HG02970 (cell line): ENCODE results near the gene BICD1.
"Not testable (repeated sequence)": the region's sequence is repeated elsewhere in the genome, so short reads cannot be mapped to it uniquely, and the experiment has no call there.

ENCODE experiments used
- ATAC-seq: cut with Tn5 transposase; IDR thresholded peaks from one replicate; pipeline ENCODE4 v1.9.1; 2021; ENCODE audit warnings: mild to moderate bottlenecking, moderate library complexity, moderate number of reproducible peaks; ENCODE audit not compliant: unreplicated experiment, low FRiP score

The BICD1 gene

DNA sequence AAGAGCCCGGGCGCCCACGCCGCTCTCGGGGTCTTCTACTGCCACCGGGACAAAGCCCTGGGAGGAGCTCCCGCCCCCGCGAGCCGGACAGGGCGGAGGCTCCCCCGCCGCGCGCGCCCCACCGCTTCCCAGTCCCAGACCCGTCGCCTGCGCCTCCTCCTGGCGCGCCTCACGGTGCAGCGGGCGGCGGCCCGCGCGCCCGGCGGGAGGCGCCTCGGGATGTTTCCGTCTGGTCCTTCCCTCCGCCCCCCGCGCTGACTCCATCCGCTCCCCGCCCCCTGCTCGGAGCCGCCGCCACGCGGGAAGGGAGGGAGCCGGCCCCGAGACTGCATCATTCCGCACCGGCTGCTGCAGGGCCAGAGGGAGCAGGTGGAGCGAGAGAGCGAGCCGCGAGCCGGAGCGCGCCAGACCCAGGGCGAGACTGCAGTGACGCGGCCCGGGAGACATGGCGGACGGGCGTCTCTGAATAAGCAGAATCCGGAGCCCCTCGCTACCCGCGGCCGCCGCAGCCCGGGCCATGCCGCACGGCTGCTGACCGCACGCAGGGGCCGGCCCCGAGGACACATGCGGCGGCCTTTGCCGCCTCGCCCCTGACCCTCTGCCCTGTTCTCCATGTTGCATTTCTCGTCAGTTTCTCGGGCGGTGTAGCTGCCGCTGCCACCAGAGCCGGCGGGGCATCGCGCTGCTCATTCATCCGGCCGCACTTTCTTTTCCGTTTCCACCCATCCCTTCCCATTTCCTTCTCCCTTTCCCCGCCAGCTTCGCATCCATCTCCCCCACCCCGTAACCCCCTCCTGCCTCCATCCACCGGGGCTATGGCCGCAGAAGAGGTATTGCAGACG, at the start of gene BICD1:
TSS of gene BICD1 (plus strand) at position 331 of the 842 bp plus-strand sequence. CDS start at position 816, 485 bp downstream.
- ATAC-seq: peak; percentile 73

DNA sequence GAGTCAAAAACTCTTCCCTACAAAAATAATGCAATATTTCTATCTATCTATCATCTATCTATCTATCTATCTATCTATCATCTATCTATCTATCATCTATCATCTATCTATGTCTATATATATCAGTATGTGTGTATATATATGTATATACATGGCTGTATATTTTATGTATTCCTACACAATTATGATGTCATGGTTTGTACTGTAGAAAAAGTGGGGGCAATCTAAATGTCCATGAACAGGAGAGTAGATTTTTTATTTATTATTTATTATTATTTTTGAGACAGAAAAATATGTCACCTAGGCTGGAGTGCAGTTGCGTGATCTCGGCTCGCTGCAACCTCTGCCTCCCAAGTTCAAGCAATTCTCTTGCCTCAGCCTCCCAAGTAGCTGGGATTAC, 45.6 kb upstream of the BICD1 start:
- ATAC-seq: no peak

DNA sequence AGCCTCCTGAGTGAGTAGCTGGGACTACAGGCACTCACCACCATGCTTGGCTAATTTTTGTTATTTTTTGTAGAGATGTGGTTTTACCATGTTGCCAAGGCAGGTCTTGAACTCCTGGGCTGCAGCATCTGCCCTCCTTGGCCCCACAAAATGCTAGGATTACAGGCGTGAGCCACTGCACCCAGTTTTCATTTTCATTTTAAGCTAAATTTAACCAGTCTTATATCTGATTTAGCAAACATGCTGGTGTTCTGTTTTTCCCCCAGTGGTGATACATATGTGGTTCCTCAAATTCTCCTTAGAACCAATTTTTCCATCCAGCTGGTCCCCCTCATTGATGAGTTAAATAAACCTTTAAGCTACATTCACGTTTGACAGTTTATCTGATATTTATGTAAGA, 43.8 kb upstream of the BICD1 start:
- ATAC-seq: no peak

DNA sequence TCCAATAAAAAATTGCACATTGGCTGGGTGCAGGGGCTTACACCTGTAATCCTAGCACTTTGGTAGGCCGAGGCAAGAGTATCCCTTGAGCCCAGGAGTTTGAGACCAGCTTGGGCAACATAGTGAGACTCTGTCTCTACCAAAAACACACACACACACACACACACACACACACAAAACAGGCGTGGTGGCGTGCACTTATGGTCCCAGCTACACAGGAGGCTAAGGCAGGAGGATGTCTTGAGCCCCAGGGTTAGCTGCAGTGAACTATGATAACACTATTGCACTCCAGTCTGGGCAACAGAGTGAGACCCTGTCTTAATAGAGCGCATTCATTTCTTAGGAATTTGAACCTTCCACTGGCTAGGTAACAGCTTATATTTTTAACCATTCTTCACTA, 42.9 kb upstream of the BICD1 start:
- no peak for ATAC-seq

DNA sequence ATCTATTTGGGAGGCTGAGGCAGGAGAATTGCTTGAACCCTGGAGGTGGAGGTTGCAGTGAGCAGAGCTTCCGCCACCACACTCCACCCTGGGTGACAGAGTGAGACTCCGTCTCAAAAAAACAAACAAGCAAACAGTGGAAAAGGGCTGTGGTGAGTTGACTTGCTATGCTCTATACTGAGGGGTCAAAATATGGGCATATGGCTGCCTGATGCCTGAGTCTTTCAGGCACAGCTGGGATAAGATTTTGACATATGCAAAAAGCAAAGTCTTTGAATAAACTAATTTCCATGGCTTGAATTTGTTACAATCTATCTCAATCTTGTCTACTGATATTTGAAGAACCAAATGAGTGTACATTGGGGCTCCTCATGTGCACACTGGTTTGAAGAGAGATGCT, 40.4 kb upstream of the BICD1 start:
- ATAC-seq: no peak

DNA sequence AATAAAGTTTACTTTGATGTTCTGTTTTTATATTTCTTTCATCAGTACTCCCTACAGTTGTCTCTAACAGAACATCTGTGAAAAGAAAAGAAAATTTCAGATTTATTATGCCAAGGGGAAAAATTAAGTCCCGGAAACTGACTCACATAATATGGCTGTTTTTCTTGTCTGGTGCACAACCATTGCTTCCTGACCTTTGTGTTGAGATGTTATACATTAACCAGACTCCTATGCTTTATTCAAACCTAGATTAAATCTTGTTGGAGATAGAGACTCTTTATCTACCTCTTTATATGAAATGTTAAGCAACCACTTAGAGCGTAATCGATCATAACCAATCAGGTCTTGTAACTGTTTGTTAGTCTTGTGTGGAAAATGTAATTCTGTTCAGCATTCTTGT, 37.6 kb upstream of the BICD1 start:
- ATAC-seq: no peak

DNA sequence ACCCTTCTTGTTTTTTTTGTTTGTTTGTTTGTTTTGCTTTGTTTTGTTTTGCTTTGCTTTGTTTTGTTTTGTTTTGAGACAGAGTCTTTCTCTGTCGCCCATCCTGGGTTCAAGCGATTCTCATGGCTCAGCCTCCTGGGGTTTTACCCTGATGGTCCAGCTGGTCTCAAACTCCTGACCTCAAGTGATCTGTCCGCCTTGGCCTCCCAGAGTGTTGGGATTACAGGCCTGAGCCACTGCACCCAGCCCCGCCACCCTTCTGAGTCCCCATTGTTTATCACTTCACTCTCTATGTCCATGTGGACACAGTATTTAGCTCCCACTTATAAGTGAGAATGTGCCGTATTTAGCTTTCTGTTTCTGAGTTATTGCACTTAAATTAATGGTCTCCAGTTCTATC, 36.9 kb upstream of the BICD1 start:
- ATAC-seq: no peak

DNA sequence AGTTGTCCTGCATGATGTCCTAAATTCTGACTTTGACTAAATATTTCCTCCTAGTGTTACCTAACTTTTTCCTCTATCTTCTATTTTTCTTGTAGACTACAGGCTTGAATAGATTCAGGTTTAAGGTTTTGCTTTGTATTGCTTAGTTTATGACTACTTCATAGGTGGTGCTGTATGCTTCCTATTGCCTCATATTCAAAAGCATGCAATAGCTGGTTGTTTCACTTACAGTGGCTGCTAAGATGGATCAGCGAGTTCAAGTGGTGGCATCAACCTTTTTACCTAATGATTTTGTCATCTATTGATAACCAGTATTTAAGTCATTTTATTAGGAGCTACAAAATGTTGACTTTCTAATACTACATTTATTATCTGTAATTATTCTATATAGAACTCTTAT, 36.3 kb upstream of the BICD1 start:
- ATAC-seq: no peak

DNA sequence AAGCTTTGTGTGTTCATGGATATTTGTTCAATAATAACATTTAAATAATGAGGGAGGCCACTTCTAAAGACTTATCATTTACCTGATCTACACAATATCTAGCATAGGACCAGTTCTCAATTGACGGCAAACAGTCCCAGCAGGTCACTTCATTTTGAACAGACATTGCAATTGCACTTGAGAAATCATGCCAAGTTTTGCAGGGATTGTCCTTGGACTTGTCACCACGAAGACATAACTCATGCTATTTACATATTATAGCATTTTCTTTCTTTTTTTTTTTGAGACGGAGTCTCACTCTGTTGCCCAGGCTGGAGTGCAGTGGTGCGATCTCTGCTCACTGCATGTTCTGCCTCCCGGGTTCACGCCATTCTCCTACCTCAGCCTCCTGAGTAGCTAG, 34.5 kb upstream of the BICD1 start:
- ATAC-seq: no peak

DNA sequence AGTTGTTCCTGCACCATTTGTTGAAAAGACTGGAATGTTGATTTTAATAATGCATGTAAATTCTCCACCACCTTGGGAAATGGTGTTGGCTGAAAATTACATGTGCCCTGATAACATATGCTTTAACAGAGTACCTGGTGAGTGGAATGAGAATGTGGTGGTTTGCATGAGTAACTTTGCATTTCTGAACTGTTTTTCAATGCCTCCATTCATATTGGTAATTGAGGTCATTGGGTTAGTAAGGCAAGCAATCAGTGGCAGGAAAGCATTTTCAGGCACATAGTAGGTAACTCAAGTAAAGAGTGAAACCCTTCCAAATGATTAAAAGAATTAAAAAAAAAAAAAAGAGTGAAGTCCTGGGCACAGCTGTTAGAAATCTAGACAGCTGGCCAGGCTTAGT, 32.2 kb upstream of the BICD1 start:
- ATAC-seq: no peak

DNA sequence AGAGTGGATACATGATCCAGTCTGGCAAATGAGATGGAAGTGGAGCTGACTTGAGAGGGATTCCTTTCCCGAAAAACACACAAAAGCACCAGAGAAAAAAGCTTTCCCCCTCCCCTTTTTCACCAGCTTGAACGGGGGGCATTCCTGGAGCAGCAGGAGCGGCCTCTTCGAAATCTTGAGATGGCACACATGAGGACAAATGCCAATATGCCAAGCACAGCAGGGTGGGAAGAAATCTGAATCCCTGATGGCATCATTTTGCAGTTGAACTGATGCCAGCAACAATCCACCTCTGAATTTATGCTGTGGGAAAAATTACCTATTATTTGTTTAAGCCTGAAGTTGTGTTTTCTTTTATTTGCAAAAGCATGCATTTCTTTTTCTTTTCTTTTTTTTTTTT, 29.7 kb upstream of the BICD1 start:
- no peak for ATAC-seq

DNA sequence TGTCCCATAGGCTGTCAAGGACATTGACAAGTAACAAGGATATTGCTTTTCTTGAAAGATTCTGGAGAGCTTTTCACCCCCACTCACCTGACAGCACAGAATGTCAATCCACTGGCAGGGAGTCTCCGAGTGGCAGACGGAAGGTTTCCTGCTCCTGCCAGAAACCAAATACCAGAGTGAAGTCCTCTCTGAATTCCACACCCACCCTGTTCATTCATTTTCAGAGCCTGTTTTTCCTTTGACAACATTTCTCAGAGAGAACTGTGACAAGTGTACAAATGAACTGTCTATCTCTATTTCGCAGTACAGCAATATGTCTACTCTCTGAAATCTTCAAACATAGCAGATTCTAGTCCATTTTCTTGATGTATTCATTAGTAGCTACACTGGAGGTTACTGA, 26.2 kb upstream of the BICD1 start:
- no peak for ATAC-seq

DNA sequence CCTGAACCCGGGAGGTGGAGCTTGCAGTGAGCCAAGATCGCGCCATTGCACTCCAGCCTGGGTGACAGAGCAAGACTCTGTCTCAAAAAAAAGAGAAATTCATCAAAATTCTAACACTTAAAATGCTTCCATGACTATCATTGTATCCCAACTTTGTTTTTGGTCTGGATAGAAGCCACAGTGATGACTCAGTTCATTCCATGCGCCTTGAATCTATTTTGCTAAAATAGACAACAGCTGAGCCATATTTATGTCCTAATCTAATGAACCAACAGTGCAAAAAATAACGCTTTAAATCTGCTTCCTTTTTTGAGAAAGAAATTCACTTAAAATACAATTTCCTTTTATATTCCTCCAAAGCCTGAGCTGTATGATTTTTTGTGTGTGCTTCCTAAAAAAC, 23.2 kb upstream of the BICD1 start:
- no peak for ATAC-seq

DNA sequence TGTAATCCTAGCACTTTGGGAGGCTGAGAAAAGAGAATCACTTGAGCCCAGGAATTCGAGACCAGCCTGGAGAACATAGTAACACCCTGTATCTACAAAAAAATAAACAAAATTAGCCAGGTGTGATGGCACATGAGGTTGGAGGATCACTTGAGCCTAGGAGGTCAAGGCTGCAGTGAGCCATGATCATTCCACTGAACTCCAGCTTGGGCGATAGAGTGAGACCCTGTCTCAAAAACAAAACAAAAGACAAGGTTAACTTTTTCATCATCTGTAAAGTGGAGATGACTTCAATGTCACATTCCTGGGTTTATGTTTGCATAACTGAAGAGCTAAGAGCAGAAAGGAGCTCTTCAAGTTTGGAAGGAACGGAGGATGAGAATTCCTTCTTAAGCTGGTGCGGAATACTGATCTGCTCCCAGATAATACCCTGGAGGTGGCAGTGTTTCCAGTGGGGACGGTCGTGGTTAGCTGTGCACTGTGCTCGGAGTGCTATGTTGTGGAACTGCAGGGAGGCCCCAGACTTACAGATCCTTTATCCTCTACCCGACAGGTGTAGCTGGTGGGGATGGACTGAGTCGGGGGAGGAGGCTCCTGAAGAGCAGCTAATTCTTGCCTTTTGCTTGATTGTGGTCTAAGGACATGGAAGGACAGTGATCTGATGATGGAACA, 22.5 kb upstream of the BICD1 start:
- no peak for ATAC-seq

DNA sequence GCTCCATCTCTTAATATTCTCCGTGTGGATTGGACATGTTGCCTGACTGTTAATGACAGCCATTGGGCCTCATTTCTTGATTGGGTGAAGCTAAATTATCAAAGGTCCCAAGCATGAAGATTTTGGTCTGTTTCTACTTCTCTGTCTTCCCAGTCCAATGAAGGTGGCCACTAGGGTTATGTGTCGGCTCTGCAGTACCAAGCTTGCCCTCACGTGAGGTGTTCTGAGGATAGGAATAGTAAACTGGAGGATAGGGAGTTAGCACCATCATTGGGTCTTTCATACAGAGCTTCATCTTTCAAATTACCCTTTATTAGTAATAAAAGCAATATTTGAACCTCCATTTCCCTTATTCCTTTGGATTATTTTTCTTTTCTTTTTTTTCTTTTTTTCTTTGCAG, 21.9 kb upstream of the BICD1 start:
- no peak for ATAC-seq

DNA sequence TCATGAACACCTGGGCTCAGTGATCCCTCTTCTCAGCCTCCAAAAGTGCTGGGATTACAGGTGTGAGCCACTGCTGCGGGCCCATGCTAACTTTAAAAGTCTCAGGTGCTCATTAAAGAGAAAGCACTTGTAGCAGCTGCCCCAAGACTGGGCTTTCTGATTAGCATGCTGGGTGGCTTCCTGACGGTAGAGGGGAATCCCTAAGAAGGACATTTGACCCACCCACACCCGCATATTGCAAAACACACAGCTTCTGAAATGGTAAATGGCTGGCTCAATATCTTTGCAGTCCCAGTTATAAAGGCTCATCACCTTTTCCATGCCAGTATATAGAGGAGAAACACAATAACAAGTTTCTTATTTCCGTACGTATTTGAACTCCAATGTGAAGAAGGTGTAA, 19.3 kb upstream of the BICD1 start:
- ATAC-seq: no peak

DNA sequence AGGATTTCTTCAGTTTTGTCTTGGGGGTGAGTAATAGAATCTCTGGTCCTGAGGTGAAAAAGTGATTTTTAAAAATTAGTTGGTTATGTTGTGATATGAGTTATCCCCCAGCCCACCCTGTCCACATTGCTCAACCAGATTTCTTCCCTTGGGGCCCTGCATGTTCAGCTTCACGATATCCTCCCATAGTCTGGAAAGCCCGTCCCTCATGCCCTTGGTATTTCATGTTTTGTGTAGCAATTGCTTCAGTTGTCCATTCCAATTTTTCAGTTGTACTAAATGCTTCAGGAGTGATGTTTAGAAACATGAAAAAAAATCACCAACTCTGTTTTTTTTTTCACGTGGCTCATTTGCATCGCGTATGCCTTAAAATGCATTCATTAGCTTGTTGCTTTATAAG, 17.5 kb upstream of the BICD1 start:
- ATAC-seq: no peak

DNA sequence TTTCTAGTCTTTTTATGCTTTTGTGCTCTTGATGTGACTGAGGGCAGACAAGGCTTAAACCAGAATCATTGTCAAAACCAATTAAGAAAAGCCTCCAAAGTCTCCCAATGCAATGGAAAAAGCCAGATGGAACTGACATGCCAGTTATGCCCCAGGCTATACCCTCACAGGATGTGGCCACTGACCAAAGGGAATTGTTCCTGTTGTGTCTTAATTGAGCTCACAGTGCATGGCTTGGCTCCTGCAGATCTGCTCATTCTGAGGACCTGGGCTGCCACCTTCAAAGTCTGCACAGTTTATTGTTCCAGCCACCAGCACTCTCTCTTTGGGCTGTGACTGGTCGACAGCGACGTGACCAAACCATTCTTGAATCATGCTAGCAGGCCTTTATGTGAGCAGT, 17.1 kb upstream of the BICD1 start:
- no peak for ATAC-seq

DNA sequence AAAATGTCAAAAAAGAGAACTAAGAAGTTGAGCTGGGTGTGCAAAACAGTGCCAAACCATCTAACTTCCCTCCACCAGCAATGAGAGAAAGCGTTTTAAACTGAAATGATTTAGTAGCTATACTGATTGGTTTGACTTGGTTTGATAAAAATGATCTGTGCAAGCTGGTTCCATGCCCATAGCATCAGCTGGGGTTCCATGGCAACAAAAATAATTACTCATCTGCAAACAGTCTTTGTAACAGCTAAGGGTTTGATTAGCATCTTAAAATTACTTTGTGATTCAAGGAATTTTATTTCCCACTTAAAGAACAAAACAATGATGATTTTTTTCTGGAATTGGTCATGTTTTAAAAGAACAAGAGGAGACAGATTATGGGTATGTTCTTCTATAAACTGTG, 15.0 kb upstream of the BICD1 start:
- ATAC-seq: no peak

DNA sequence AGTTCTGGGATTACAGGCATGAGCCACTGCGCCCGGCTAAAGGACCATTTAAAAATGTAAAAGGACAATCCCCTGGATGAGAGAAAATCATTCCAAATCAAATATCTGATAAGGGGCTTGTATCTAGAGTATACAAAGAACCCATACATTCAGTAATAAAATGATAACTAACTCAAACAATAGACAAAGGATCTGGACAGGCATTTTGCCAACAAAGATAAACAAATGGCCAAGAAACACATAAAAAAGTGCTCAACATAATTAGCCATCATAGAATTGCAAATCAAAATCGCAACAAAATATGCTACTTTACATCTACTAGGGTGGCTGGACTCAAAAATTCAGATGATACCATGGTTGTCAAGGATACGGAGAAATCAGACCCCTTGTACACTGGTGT, 8.5 kb upstream of the BICD1 start:
- no peak for ATAC-seq

DNA sequence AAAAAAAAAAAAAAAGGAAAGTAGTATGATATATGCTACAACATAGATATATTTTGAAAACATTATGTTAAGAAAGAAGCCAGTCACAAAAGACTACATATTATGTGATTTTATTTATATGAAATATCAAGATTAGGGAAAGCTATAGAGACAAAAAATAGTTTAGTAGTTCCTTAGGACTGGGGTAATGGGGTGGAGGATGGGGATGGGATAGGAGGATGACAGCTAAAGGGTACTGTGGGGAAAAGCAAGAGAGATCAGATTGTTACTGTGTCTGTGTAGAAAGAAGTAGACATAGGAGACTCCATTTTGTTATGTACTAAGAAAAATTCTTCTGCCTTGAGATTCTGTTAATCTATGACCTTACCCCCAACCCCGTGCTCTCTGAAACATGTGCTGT, 7.4 kb upstream of the BICD1 start:
- ATAC-seq: not testable (repeated sequence)

DNA sequence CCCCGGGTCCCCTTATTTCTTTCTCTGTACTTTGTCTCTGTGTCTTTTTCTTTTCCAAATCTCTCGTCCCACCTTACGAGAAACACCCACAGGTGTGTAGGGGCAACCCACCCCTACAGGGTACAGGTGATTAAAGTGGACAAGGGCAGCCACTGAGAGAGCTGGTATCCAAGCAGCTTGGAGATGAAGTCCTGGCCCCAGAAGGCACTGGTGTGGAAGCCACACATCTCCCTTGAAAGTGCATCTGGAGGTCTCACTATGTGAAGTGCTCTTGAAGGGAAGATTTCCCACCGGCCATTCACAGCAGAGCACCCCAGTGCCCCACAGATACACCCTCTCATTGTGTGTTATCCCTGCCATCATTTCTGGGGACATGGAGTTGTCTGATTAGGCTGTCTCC, 6.3 kb upstream of the BICD1 start:
- no peak for ATAC-seq
